Activated CD4-positive, alpha-beta T cell treated with anti-CD3 and anti-CD28 coated beads for 24 hours (primary cell): ENCODE results near the gene PSAPL1.
"Not testable (repeated sequence)": the region's sequence is repeated elsewhere in the genome, so short reads cannot be mapped to it uniquely, and the experiment has no call there.

Experiments used
- DNase-seq, 2 donors: peaks; one replicate each; pipeline ENCODE4 v3.0.0-alpha.2; 2020; ENCODE audit warnings: low read depth in 2 of 2

Gene PSAPL1

GRCh38 chr4:7458477-7458876 is 23.7 kb upstream of the PSAPL1 start:
- DNase-seq = no peak

GRCh38 chr4:7458066-7458425 is 23.3 kb upstream of the PSAPL1 start:
- DNase-seq = no peak

- no peak for DNase-seq
Observed at GRCh38 chr4:7457201-7458065, 22.7 kb upstream of the PSAPL1 start.

- not testable (repeated sequence) for DNase-seq
Observed at GRCh38 chr4:7452802-7453201, 18.1 kb upstream of the PSAPL1 start.

- no peak for DNase-seq
Observed at GRCh38 chr4:7451800-7452199, 17.1 kb upstream of the PSAPL1 start.

GRCh38 chr4:7451434-7451789 is 16.7 kb upstream of the PSAPL1 start:
- DNase-seq = no peak

GRCh38 chr4:7450775-7451433 is 16.2 kb upstream of the PSAPL1 start:
- DNase-seq = no peak

- DNase-seq = no peak
Observed at GRCh38 chr4:7448036-7448435, 13.3 kb upstream of the PSAPL1 start.

- no peak for DNase-seq
Observed at GRCh38 chr4:7447236-7447635, 12.5 kb upstream of the PSAPL1 start.

- no peak for DNase-seq
Observed at GRCh38 chr4:7444731-7445130, 10.0 kb upstream of the PSAPL1 start.

- DNase-seq = no peak
Observed at GRCh38 chr4:7444314-7444713, 9.6 kb upstream of the PSAPL1 start.

- no peak for DNase-seq
Observed at GRCh38 chr4:7442574-7443162, 7.9 kb upstream of the PSAPL1 start.

- no peak for DNase-seq
Observed at GRCh38 chr4:7441201-7441600, 6.5 kb upstream of the PSAPL1 start.

- no peak for DNase-seq
Observed at GRCh38 chr4:7439699-7440098, 5.0 kb upstream of the PSAPL1 start.

- no peak for DNase-seq
Observed at GRCh38 chr4:7436256-7436655, 1.5 kb upstream of the PSAPL1 start.

GRCh38 chr4:7435471-7436061 is 836 bp upstream of the PSAPL1 start:
- DNase-seq = no peak

- DNase-seq = no peak
Observed at GRCh38 chr4:7434141-7434765, 477 bp downstream of the PSAPL1 start.

- DNase-seq = no peak
Observed at GRCh38 chr4:7433376-7434140, 1.2 kb downstream of the PSAPL1 start.

- DNase-seq = no peak
Observed at GRCh38 chr4:7432531-7433375, 2.0 kb downstream of the PSAPL1 start.

- DNase-seq = no peak
Observed at GRCh38 chr4:7431696-7432530, 2.8 kb downstream of the PSAPL1 start.
